Brain microvascular endothelial cell (primary cell): ENCODE measurements around the gene ALDH5A1.

Experiments used
- DNase-seq: peaks from one replicate; pipeline ENCODE4 v3.0.0-alpha.2; 2020
- H3K27ac ChIP-seq: fragments of 250-450 bp; sonication (Bioruptor Pico); 2 replicates; pipeline ENCODE4 v1.5.1; 2020; ENCODE audit warnings: mild to moderate bottlenecking, moderate library complexity
- H3K27me3 ChIP-seq: fragments of 250-450 bp; sonication (Bioruptor Pico); replicated peaks from 2 replicates; pipeline ENCODE4 v1.5.1; 2020; ENCODE audit warnings: mild to moderate bottlenecking
- H3K36me3 ChIP-seq: fragments of 250-450 bp; sonication (Bioruptor Pico); replicated peaks from 2 replicates; pipeline ENCODE4 v1.5.1; 2020; ENCODE audit warnings: mild to moderate bottlenecking
- H3K4me3 ChIP-seq: 2 replicates; pipeline ENCODE4 v1.5.1; 2011; ENCODE audit warnings: low read depth, mild to moderate bottlenecking, control low read depth, low read length, moderate library complexity
- CTCF ChIP-seq: IDR thresholded peaks from 2 replicates; pipeline ENCODE4 v1.5.1; 2011; ENCODE audit warnings: low read depth, mild to moderate bottlenecking, moderate library complexity, low read length, control low read depth, inconsistent platforms; ENCODE audit errors: missing control alignments
- in situ Hi-C: cut with HindIII; loops from 2 replicates; pipeline ENCODE4 v1.10.0; 2017; ENCODE audit warnings: low sequenced_read_pairs, low pct_ligation_motif_present

The ALDH5A1 gene

GRCh38 chr6:24494821-24495795 is at the start of gene ALDH5A1:
ALDH5A1 (plus strand) TSS chr6:24494969; CDS start chr6:24494997, 28 bp downstream.
- H3K36me3 ChIP-seq: no peaks in the 10 kb centered on the region
- DNase-seq: peak; percentile 31
- peak within 1 kb of the TSS; percentile 64 for H3K4me3 ChIP-seq
- H3K27me3 ChIP-seq: no peaks in the 10 kb centered on the region
- no peak within 1 kb of the TSS for H3K27ac ChIP-seq
- TF ChIP-seq CTCF: peak; percentile 43
- in situ Hi-C loops: no loop called here

- no peak for TF ChIP-seq CTCF
- H3K27ac ChIP-seq: no peak overlapping the region
- H3K4me3 ChIP-seq: no peak overlapping the region
- no peaks in the 10 kb centered on the region for H3K36me3 ChIP-seq
- in situ Hi-C loops: no loop called here
- no peak for DNase-seq
- no peaks in the 10 kb centered on the region for H3K27me3 ChIP-seq
Measured at GRCh38 chr6:24445704-24446103, 49.1 kb upstream of the ALDH5A1 start.

GRCh38 chr6:24446670-24447069 is 48.1 kb upstream of the ALDH5A1 start:
- H3K27ac ChIP-seq: no peak overlapping the region
- H3K4me3 ChIP-seq: no peak overlapping the region
- TF ChIP-seq CTCF: no peak
- H3K27me3 ChIP-seq: no peaks in the 10 kb centered on the region
- in situ Hi-C loops: no loop called here
- no peaks in the 10 kb centered on the region for H3K36me3 ChIP-seq
- DNase-seq: no peak

GRCh38 chr6:24448396-24448795 is 46.4 kb upstream of the ALDH5A1 start:
- H3K4me3 ChIP-seq: no peak overlapping the region
- H3K27ac ChIP-seq: no peak overlapping the region
- DNase-seq: no peak
- in situ Hi-C loops: no loop called here
- H3K36me3 ChIP-seq: no peaks in the 10 kb centered on the region
- H3K27me3 ChIP-seq: no peaks in the 10 kb centered on the region
- TF ChIP-seq CTCF: no peak

GRCh38 chr6:24448828-24449525 is 45.8 kb upstream of the ALDH5A1 start:
- TF ChIP-seq CTCF: no peak

More at GRCh38 chr6:24448828-24449525, 45.8 kb upstream of the ALDH5A1 start:
- Histone ChIP-seq H3K36me3 (no peaks in the 10 kb centered on the region), H3K4me3 (no peak overlapping the region), H3K27ac (no peak overlapping the region), H3K27me3 (no peaks in the 10 kb centered on the region)
- DNase-seq: no peak
- in situ Hi-C loops: no loop called here
